ENCODE measurements around the gene ESRP2. TPM values are rescaled to one million over a fixed set of nuclear protein-coding genes. Genes with fewer than 3 reads are reported as not detected.

Gene ESRP2
- total and polyA plus RNA-seq, 5 donors from 2014 or later, result 0.10 to 0.99 (median 0.33) TPM; not detected in 1

GRCh38 chr16:68259007-68259825 lies 23.3 kb upstream of the ESRP2 start:
- H3K27ac Mint-ChIP-seq, result peak overlapping the region in 2 of 3 donors; percentile 65
- peaks cover 0 to 28% (median 12%) of the 10 kb centered on the region in 4 donors for H3K4me1 Mint-ChIP-seq
- H3K36me3 ChIP-seq (ENCODE audit: control insufficient read depth, insufficient read depth, low read length), result peaks cover 21% of the 10 kb centered on the region
- ATAC-seq (ENCODE audit: low read depth in 2 of 2) (no peak), DNase-seq (no peak)
- no peaks in the 10 kb centered on the region for H3K27me3 ChIP-seq (ENCODE audit: control insufficient read depth, insufficient read depth, low read length)
- H3K4me1 ChIP-seq (ENCODE audit: control insufficient read depth, insufficient read depth, low read length, poor library complexity, severe bottlenecking), result peaks cover 15% of the 10 kb centered on the region
- no peaks in the 10 kb centered on the region for H3K9me3 Mint-ChIP-seq
- peaks cover 13% of the 10 kb centered on the region for H3K36me3 Mint-ChIP-seq
- H3K27me3 Mint-ChIP-seq, result no peaks in the 10 kb centered on the region
- peak overlapping the region in 2 of 4 donors; percentile 15 to 38 for H3K4me3 Mint-ChIP-seq
- H3K27ac ChIP-seq (ENCODE audit: insufficient read depth, low read length, poor library complexity, severe bottlenecking), result no peak overlapping the region
- no peak overlapping the region for H3K4me3 ChIP-seq (ENCODE audit: low read depth, low read length)
- no peaks in the 10 kb centered on the region for H3K9me3 ChIP-seq (ENCODE audit: control insufficient read depth in 2 of 2, low read length in 2 of 2)

DNA sequence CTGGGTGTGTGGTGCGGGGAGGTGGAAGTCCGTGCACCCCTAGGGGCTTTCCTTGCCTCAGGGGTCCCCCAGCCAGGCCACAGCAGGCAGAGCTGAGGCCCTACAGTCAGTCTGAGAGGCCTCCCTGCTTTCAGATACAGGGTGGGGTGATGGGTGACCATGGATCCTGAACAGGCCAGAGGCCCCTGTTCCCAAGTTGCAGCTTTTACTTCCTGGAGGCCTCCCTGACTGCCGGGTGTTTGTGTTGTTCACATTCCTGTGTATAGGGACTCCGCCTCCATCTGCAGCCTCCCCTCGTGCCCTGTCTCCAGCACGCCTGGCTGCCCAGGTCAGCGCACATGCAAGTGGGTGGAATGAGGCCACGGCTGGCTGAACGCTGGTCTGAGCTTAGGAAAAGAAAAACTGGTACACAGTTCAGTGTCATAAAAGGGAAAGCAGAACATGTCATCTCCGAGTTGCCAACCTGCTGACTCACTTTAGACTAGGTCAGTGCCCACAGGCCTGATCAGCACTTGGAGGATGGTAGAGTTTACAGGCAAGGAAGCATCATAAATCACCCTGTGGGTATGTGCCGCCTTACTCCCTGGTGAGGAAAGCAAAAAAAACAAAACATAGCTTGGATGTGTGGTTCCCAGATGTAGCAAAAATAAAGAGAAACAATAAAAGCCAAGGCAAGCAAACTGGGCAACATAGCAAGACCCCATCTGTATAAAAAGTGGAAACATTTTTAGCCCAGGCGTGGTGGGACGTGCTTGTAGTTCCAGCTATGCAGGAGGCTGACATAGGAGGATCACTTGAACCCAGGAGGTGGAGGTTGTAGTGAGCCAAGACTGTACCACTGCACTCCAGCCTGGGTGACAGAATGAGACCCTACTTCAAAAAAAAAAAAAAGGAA lies 22.2 kb upstream of the ESRP2 start:
- Histone ChIP-seq H3K4me3 (ENCODE audit: low read depth, low read length) (no peak overlapping the region), H3K27me3 (ENCODE audit: control insufficient read depth, insufficient read depth, low read length) (no peaks in the 10 kb centered on the region), H3K9me3 (ENCODE audit: control insufficient read depth in 2 of 2, low read length in 2 of 2) (no peaks in the 10 kb centered on the region), H3K4me1 (ENCODE audit: control insufficient read depth, insufficient read depth, low read length, poor library complexity, severe bottlenecking) (peaks cover 8% of the 10 kb centered on the region), H3K36me3 (ENCODE audit: control insufficient read depth, insufficient read depth, low read length) (peaks cover 26% of the 10 kb centered on the region), H3K27ac (ENCODE audit: insufficient read depth, low read length, poor library complexity, severe bottlenecking) (no peak overlapping the region)
- ATAC-seq (ENCODE audit: low read depth in 2 of 2), result no peak
- peaks cover 13% of the 10 kb centered on the region for H3K36me3 Mint-ChIP-seq
- no peaks in the 10 kb centered on the region for H3K27me3 Mint-ChIP-seq
- H3K4me1 Mint-ChIP-seq, result peaks cover 0 to 19% (median 11%) of the 10 kb centered on the region in 4 donors
- peak overlapping the region in 2 of 4 donors; percentile 38 to 83 for H3K4me3 Mint-ChIP-seq
- H3K27ac Mint-ChIP-seq, result peak overlapping the region in 2 of 3 donors; percentile 65
- DNase-seq, result no peak
- no peaks in the 10 kb centered on the region for H3K9me3 Mint-ChIP-seq

- H3K27ac Mint-ChIP-seq, result peak overlapping the region in 1 of 3 donors; percentile 1
- DNase-seq, result peak in 1 of 3 donors; percentile 60
- H3K4me3 Mint-ChIP-seq, result peak overlapping the region in 1 of 4 donors; percentile 21
Measured at GRCh38 chr16:68257251-68257905, 21.5 kb upstream of the ESRP2 start.

DNA sequence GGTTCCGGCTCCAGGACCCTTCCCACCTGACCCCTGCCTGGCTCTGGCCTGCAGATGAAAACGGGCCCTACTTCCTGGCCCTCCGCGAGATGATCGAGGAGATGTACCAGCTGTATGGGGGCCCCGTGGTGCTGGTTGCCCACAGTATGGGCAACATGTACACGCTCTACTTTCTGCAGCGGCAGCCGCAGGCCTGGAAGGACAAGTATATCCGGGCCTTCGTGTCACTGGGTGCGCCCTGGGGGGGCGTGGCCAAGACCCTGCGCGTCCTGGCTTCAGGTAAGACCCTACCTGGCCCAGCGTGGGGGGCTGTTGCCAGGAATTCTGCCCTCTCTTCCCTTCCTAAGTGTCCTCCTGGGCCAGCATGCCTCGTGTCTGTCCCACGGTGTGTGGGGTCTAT lies 19.8 kb upstream of the ESRP2 start:
- peaks cover 34% of the 10 kb centered on the region for H3K36me3 ChIP-seq (ENCODE audit: control insufficient read depth, insufficient read depth, low read length)
- H3K36me3 Mint-ChIP-seq, result peaks cover 25% of the 10 kb centered on the region
- H3K27ac ChIP-seq (ENCODE audit: insufficient read depth, low read length, poor library complexity, severe bottlenecking), result no peak overlapping the region
- no peaks in the 10 kb centered on the region for H3K4me1 ChIP-seq (ENCODE audit: control insufficient read depth, insufficient read depth, low read length, poor library complexity, severe bottlenecking)
- no peaks in the 10 kb centered on the region for H3K9me3 Mint-ChIP-seq
- no peak for DNase-seq
- peaks cover 0 to 8% (median 3%) of the 10 kb centered on the region in 4 donors for H3K4me1 Mint-ChIP-seq
- no peaks in the 10 kb centered on the region for H3K9me3 ChIP-seq (ENCODE audit: control insufficient read depth in 2 of 2, low read length in 2 of 2)
- H3K27ac Mint-ChIP-seq, result no peak overlapping the region
- H3K4me3 ChIP-seq (ENCODE audit: low read depth, low read length), result no peak overlapping the region
- H3K27me3 Mint-ChIP-seq, result no peaks in the 10 kb centered on the region
- no peak for ATAC-seq (ENCODE audit: low read depth in 2 of 2)
- H3K4me3 Mint-ChIP-seq, result no peak overlapping the region
- H3K27me3 ChIP-seq (ENCODE audit: control insufficient read depth, insufficient read depth, low read length), result no peaks in the 10 kb centered on the region

More at GRCh38 chr16:68257251-68257905, 21.5 kb upstream of the ESRP2 start:
- Mint-ChIP-seq H3K9me3 (no peaks in the 10 kb centered on the region), H3K36me3 (peaks cover 13% of the 10 kb centered on the region), H3K4me1 (peaks cover 0 to 18% (median 8%) of the 10 kb centered on the region in 4 donors), H3K27me3 (no peaks in the 10 kb centered on the region)
- Histone ChIP-seq H3K36me3 (ENCODE audit: control insufficient read depth, insufficient read depth, low read length) (peaks cover 30% of the 10 kb centered on the region), H3K9me3 (ENCODE audit: control insufficient read depth in 2 of 2, low read length in 2 of 2) (no peaks in the 10 kb centered on the region), H3K4me3 (ENCODE audit: low read depth, low read length) (no peak overlapping the region), H3K27ac (ENCODE audit: insufficient read depth, low read length, poor library complexity, severe bottlenecking) (no peak overlapping the region), H3K4me1 (ENCODE audit: control insufficient read depth, insufficient read depth, low read length, poor library complexity, severe bottlenecking) (peaks cover 8% of the 10 kb centered on the region), H3K27me3 (ENCODE audit: control insufficient read depth, insufficient read depth, low read length) (no peaks in the 10 kb centered on the region)
- peak in 1 of 2 donors; percentile 14 for ATAC-seq (ENCODE audit: low read depth in 2 of 2)

GRCh38 chr16:68253721-68254120 lies 17.8 kb upstream of the ESRP2 start:
- no peaks in the 10 kb centered on the region for H3K4me1 ChIP-seq (ENCODE audit: control insufficient read depth, insufficient read depth, low read length, poor library complexity, severe bottlenecking)
- DNase-seq (no peak), ATAC-seq (ENCODE audit: low read depth in 2 of 2) (no peak)
- Mint-ChIP-seq H3K27ac (peak overlapping the region in 1 of 3 donors; percentile 93), H3K9me3 (no peaks in the 10 kb centered on the region), H3K36me3 (peaks cover 19% of the 10 kb centered on the region), H3K4me3 (no peak overlapping the region), H3K27me3 (no peaks in the 10 kb centered on the region), H3K4me1 (peaks cover 0 to 8% (median 5%) of the 10 kb centered on the region in 4 donors)
- H3K27ac ChIP-seq (ENCODE audit: insufficient read depth, low read length, poor library complexity, severe bottlenecking), result no peak overlapping the region
- H3K36me3 ChIP-seq (ENCODE audit: control insufficient read depth, insufficient read depth, low read length), result peaks cover 27% of the 10 kb centered on the region
- H3K4me3 ChIP-seq (ENCODE audit: low read depth, low read length), result no peak overlapping the region
- H3K27me3 ChIP-seq (ENCODE audit: control insufficient read depth, insufficient read depth, low read length), result no peaks in the 10 kb centered on the region
- no peaks in the 10 kb centered on the region for H3K9me3 ChIP-seq (ENCODE audit: control insufficient read depth in 2 of 2, low read length in 2 of 2)

- Mint-ChIP-seq H3K4me3 (peak overlapping the region in 1 of 4 donors; percentile 54), H3K27me3 (no peaks in the 10 kb centered on the region), H3K9me3 (no peaks in the 10 kb centered on the region), H3K4me1 (peaks cover 0 to 15% (median 6%) of the 10 kb centered on the region in 4 donors), H3K27ac (no peak overlapping the region), H3K36me3 (peaks cover 12% of the 10 kb centered on the region)
- no peaks in the 10 kb centered on the region for H3K27me3 ChIP-seq (ENCODE audit: control insufficient read depth, insufficient read depth, low read length)
- no peaks in the 10 kb centered on the region for H3K9me3 ChIP-seq (ENCODE audit: control insufficient read depth in 2 of 2, low read length in 2 of 2)
- DNase-seq (no peak), ATAC-seq (ENCODE audit: low read depth in 2 of 2) (no peak)
- peaks cover 27% of the 10 kb centered on the region for H3K36me3 ChIP-seq (ENCODE audit: control insufficient read depth, insufficient read depth, low read length)
- no peak overlapping the region for H3K27ac ChIP-seq (ENCODE audit: insufficient read depth, low read length, poor library complexity, severe bottlenecking)
- no peak overlapping the region for H3K4me3 ChIP-seq (ENCODE audit: low read depth, low read length)
- no peaks in the 10 kb centered on the region for H3K4me1 ChIP-seq (ENCODE audit: control insufficient read depth, insufficient read depth, low read length, poor library complexity, severe bottlenecking)
Measured at GRCh38 chr16:68252383-68252782, 16.5 kb upstream of the ESRP2 start.

- Mint-ChIP-seq H3K36me3 (peaks cover 12% of the 10 kb centered on the region), H3K4me3 (no peak overlapping the region), H3K9me3 (no peaks in the 10 kb centered on the region), H3K27ac (peak overlapping the region in 1 of 3 donors; percentile 14), H3K27me3 (no peaks in the 10 kb centered on the region), H3K4me1 (peaks cover 0 to 18% (median 8%) of the 10 kb centered on the region in 4 donors)
- no peaks in the 10 kb centered on the region for H3K9me3 ChIP-seq (ENCODE audit: control insufficient read depth in 2 of 2, low read length in 2 of 2)
- no peaks in the 10 kb centered on the region for H3K27me3 ChIP-seq (ENCODE audit: control insufficient read depth, insufficient read depth, low read length)
- no peak for DNase-seq
- ATAC-seq (ENCODE audit: low read depth in 2 of 2), result no peak
- H3K27ac ChIP-seq (ENCODE audit: insufficient read depth, low read length, poor library complexity, severe bottlenecking), result no peak overlapping the region
- H3K4me1 ChIP-seq (ENCODE audit: control insufficient read depth, insufficient read depth, low read length, poor library complexity, severe bottlenecking), result no peaks in the 10 kb centered on the region
- no peak overlapping the region for H3K4me3 ChIP-seq (ENCODE audit: low read depth, low read length)
- peaks cover 27% of the 10 kb centered on the region for H3K36me3 ChIP-seq (ENCODE audit: control insufficient read depth, insufficient read depth, low read length)
Measured at GRCh38 chr16:68251832-68252231, 15.9 kb upstream of the ESRP2 start.

All from CD4-positive, CD25-positive, alpha-beta regulatory T cell (primary cell).